SU-DHL-6 (cell line): ENCODE results near the gene RPLP2.
A peak's percentile ranks its signal among the peaks of the same experiment; 100 is the strongest.

ENCODE experiments used
- H2AFZ ChIP-seq: fragments of 200-600 bp; sonication (generic); 2 replicates; pipeline ENCODE4 v1.6.1; 2014; ENCODE audit warnings: low read depth, mild to moderate bottlenecking, moderate library complexity, mixed read lengths, antibody characterized with exemption, low read length; ENCODE audit not compliant: severe bottlenecking
- H3F3A ChIP-seq: fragments of 200-600 bp; shearing (Covaris generic); 2 replicates; pipeline ENCODE4 v1.6.0; 2016; ENCODE audit warnings: antibody characterized with exemption, mild to moderate bottlenecking; ENCODE audit not compliant: insufficient read depth
- H3K27ac ChIP-seq: fragments of 200-600 bp; sonication (generic); 2 replicates; pipeline ENCODE4 v1.5.1; 2016; ENCODE audit warnings: low read depth, mild to moderate bottlenecking, low read length, moderate library complexity, mixed read lengths
- H3K27me3 ChIP-seq: fragments of 200-600 bp; sonication (generic), shearing (Covaris generic); 2 replicates; pipeline ENCODE4 v1.6.0; 2014; ENCODE audit warnings: mild to moderate bottlenecking, low read length
- H3K36me3 ChIP-seq: fragments of 200-600 bp; sonication (generic); 2 replicates; pipeline ENCODE4 v1.6.1; 2014; ENCODE audit warnings: mild to moderate bottlenecking, low read length, mixed read lengths
- H3K4me2 ChIP-seq: fragments of 300-600, 200-600 bp; shearing (Covaris generic), sonication (generic); 2 replicates; pipeline ENCODE4 v1.6.0; 2014; ENCODE audit warnings: low read length, low read depth, mild to moderate bottlenecking; ENCODE audit not compliant: poor library complexity, severe bottlenecking
- H3K4me3 ChIP-seq: fragments of 200-600 bp; sonication (generic); 2 replicates; pipeline ENCODE4 v1.5.1; 2014; ENCODE audit warnings: antibody characterized with exemption, low read length, mild to moderate bottlenecking, mixed read lengths; ENCODE audit not compliant: insufficient read depth, poor library complexity, severe bottlenecking
- H3K79me2 ChIP-seq: fragments of 200-600 bp; sonication (generic); 2 replicates; pipeline ENCODE4 v1.6.1; 2014; ENCODE audit warnings: mild to moderate bottlenecking, low read length, moderate library complexity; ENCODE audit not compliant: insufficient read depth
- H3K9ac ChIP-seq: fragments of 200-600 bp; sonication (generic); 2 replicates; pipeline ENCODE4 v1.7.0; 2014; ENCODE audit warnings: mild to moderate bottlenecking, low read length
- H3K9me2 ChIP-seq: fragments of 200-600 bp; sonication (generic); replicated peaks from 2 replicates; pipeline ENCODE4 v1.6.1; 2014; ENCODE audit warnings: low read length; ENCODE audit not compliant: insufficient read depth
- H3K9me3 ChIP-seq: fragments of 200-600 bp; sonication (generic); 2 replicates; pipeline ENCODE4 v1.6.1; 2014; ENCODE audit warnings: low read length, mixed read lengths; ENCODE audit not compliant: insufficient read depth
- H4K20me1 ChIP-seq: fragments of 200-600 bp; sonication (generic); 2 replicates; pipeline ENCODE4 v1.6.1; 2014; ENCODE audit warnings: low read depth, mild to moderate bottlenecking, antibody characterized with exemption, low read length, moderate library complexity, mixed read lengths
- EZH2phosphoT487 ChIP-seq: fragments of 200-600 bp; sonication (generic), shearing (Covaris generic); conservative IDR thresholded peaks from 2 replicates; pipeline ENCODE4 v1.6.1; 2018; ENCODE audit warnings: mild to moderate bottlenecking, antibody characterized with exemption, low read length, moderate library complexity, mixed read lengths
- TF ChIP-seq, protein P1 (sequence below): fragments of 200-600 bp; sonication (generic); IDR thresholded peaks from one replicate; pipeline ENCODE4 v1.5.1; 2017; ENCODE audit warnings: antibody characterized with exemption, mild to moderate bottlenecking, low read length, moderate library complexity; ENCODE audit not compliant: insufficient read depth, poor library complexity, severe bottlenecking

RPLP2 gene

DNA sequence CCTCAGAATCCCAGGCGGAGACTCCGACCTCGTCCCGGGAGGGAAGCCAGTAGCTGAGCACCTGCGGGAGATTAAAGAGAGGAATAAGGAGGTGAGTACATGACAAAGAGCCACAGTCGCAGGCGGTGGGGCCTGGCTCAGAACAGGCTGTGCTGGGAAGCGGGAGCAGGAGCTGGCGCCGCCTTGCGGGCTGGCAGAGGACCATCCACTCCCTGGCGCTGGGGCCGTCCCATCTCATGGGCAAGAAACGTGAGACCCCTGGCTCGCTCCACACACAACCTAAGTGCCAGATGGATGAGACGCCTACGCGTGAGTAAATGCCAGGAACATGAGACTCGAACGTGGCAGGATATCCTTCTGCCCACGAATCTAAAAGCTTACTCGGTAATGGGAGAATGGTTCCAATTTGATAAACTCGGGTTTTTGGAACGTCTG is 26.2 kb upstream of the RPLP2 start:
- Histone ChIP-seq H3K79me2 (peaks cover under 1% of the 10 kb centered on the region; the same call in 1 of the 2 replicates), H3K27me3 (no peaks in the 10 kb centered on the region), H3F3A (0 out of 2 replicates have a peak, but pooled peaks cover 2% of the 10 kb centered on the region), H3K4me3 (no peak overlapping the region), H3K27ac (no peak overlapping the region), H3K4me2 (no peak overlapping the region), H3K9me2 (no peaks in the 10 kb centered on the region), H2AFZ (no peak overlapping the region), H3K9me3 (no peaks in the 10 kb centered on the region), H3K9ac (no peak overlapping the region), H4K20me1 (no peaks in the 10 kb centered on the region), H3K36me3 (no peaks in the 10 kb centered on the region)
- no peak for TF ChIP-seq EZH2phosphoT487
- TF ChIP-seq, protein P1, sequence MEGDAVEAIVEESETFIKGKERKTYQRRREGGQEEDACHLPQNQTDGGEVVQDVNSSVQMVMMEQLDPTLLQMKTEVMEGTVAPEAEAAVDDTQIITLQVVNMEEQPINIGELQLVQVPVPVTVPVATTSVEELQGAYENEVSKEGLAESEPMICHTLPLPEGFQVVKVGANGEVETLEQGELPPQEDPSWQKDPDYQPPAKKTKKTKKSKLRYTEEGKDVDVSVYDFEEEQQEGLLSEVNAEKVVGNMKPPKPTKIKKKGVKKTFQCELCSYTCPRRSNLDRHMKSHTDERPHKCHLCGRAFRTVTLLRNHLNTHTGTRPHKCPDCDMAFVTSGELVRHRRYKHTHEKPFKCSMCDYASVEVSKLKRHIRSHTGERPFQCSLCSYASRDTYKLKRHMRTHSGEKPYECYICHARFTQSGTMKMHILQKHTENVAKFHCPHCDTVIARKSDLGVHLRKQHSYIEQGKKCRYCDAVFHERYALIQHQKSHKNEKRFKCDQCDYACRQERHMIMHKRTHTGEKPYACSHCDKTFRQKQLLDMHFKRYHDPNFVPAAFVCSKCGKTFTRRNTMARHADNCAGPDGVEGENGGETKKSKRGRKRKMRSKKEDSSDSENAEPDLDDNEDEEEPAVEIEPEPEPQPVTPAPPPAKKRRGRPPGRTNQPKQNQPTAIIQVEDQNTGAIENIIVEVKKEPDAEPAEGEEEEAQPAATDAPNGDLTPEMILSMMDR, result peak; percentile 30

DNA sequence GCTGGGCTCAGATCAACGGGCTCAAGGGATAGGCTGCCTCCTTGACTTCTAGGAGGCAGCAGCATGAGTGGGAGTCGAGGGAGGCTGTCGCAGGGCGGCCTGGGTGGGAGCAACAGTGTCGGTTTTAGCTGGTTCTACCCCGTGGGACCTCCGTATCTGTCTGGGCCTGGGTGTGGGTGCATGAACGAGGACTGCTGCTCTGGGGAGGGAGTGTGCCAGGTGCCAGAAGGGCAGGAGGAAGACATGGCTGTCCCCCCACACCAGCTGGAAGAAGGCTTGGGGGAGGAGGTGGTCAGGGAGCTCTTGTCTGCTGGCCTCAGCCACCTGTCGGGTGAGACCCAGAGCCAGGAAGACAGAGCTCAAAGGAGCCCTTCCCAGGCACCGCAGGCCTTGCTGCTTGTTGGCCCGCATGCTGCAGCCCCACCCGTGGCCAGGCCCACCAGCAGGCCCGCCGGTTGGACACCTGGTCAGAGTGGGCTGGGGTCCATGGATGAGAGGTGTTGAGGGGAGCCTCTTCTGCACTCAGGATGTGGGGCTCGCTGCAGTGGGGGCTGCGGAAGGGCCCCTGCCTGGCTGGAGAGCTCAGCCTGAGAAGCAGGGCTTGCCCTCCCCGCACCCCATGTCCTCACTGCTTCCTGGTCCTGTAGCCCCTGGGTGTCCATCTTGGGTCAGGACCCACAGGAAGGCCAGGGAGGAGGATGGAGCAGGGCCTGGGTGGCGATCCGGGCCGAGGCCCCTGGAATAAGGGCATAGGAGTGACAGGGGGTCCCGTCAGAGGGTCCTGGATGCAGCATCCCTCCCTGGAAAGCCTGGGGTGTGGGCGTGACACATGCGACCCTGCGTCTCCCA is 23.3 kb upstream of the RPLP2 start:
- no peaks in the 10 kb centered on the region for H3K9me2 ChIP-seq
- no peak overlapping the region for H3K4me2 ChIP-seq
- TF ChIP-seq, protein P1, result no peak
- TF ChIP-seq EZH2phosphoT487, result no peak
- H3K27me3 ChIP-seq, result no peaks in the 10 kb centered on the region
- no peak overlapping the region for H3K27ac ChIP-seq
- no peak overlapping the region for H3K9ac ChIP-seq
- H3K79me2 ChIP-seq, result no peaks in the 10 kb centered on the region
- no peak overlapping the region for H2AFZ ChIP-seq
- H3K4me3 ChIP-seq, result no peak overlapping the region
- no peaks in the 10 kb centered on the region for H3K36me3 ChIP-seq
- H3K9me3 ChIP-seq, result no peaks in the 10 kb centered on the region
- H4K20me1 ChIP-seq, result no peaks in the 10 kb centered on the region
- H3F3A ChIP-seq, result peaks cover 6% of the 10 kb centered on the region; the same call in 1 of the 2 replicates

DNA sequence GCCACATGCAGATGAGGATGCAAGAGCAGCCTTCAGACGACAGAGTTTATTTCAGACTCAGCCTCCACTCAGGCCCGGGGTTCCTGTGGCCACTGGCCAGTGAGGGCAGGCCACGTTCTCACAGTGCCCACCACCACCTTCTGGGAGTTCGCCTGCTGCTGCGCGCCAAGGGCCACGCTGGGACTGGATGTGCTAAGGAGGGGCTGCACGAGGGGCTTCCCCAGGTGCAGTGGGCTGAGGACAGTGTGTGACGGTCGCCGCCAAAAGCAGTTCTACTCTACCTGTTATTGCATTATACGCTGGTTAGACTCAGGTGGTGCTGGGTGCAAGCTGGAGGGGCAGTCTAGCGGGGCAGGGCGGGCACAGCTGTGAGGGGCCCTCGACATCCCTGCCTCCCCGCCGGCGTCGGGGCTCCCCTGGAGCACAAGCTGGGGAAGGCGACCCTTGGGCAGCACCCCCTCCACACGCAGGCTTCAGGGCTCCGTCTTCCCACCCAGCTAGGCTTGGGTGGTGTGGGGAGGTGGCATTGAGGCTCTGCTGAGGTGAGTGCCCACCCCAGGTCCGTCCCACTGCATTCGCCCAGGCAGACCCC is 22.6 kb upstream of the RPLP2 start:
- no peak overlapping the region for H3K4me2 ChIP-seq
- H3K9me2 ChIP-seq, result no peaks in the 10 kb centered on the region
- H3K79me2 ChIP-seq, result no peaks in the 10 kb centered on the region
- H3K9me3 ChIP-seq, result no peaks in the 10 kb centered on the region
- H3K27me3 ChIP-seq, result no peaks in the 10 kb centered on the region
- no peak overlapping the region for H3K27ac ChIP-seq
- H3K36me3 ChIP-seq, result no peaks in the 10 kb centered on the region
- H3K4me3 ChIP-seq, result no peak overlapping the region
- H2AFZ ChIP-seq, result no peak overlapping the region
- no peak overlapping the region for H3K9ac ChIP-seq
- peaks cover 6% of the 10 kb centered on the region; the same call in 1 of the 2 replicates for H3F3A ChIP-seq
- H4K20me1 ChIP-seq, result no peaks in the 10 kb centered on the region
- no peak for TF ChIP-seq EZH2phosphoT487
- TF ChIP-seq, protein P1, result no peak
